Activated T-helper 2 cell treated with anti-CD3 and anti-CD28 coated beads, Interferon-gamma antibody, Interleukin-2, Interleukin-4, amounts not matched to agents 10 μg/mL and 5 μg/mL and 100 μg/mL, durations not matched to agents 14 hours and 24 hours and 36 hours (primary cell): ENCODE measurements around the gene CDCP2. TPM values are rescaled to one million over a fixed set of nuclear protein-coding genes. Genes with fewer than 3 reads are reported as not detected.

ENCODE experiments used
- DNase-seq: peaks from one replicate; pipeline ENCODE4 v3.0.0; 2021; ENCODE audit warnings: low spot score
- H3K27ac Mint-ChIP-seq: one replicate; pipeline ENCODE4 v1.8.0; 2021; ENCODE audit warnings: mixed read lengths
- H3K27me3 Mint-ChIP-seq: one replicate; pipeline ENCODE4 v1.8.0; 2021; ENCODE audit warnings: low read depth, mixed read lengths
- H3K36me3 Mint-ChIP-seq: one replicate; pipeline ENCODE4 v1.8.0; 2021; ENCODE audit warnings: low read depth, mixed read lengths
- H3K4me1 Mint-ChIP-seq: one replicate; pipeline ENCODE4 v1.8.0; 2021; ENCODE audit warnings: low read depth, mixed read lengths
- H3K4me3 Mint-ChIP-seq: one replicate; pipeline ENCODE4 v1.8.0; 2021; ENCODE audit warnings: low read depth, mild to moderate bottlenecking, moderate library complexity, mixed read lengths
- H3K9me3 Mint-ChIP-seq: one replicate; pipeline ENCODE4 v1.8.0; 2021; ENCODE audit warnings: mixed read lengths
- intact Hi-C: fragments of 100-400 bp; cut with micrococcal nuclease; formaldehyde crosslinking; loops from one replicate; pipeline ENCODE4 v1.15.1; 2023
- total RNA-seq: library from RNA; stranded (reverse); gene quantifications from 2 replicates; pipeline ENCODE4 v1.2.3, GENCODE V29; 2022

CDCP2 gene
- total RNA-seq: not detected in 2 replicates

DNA sequence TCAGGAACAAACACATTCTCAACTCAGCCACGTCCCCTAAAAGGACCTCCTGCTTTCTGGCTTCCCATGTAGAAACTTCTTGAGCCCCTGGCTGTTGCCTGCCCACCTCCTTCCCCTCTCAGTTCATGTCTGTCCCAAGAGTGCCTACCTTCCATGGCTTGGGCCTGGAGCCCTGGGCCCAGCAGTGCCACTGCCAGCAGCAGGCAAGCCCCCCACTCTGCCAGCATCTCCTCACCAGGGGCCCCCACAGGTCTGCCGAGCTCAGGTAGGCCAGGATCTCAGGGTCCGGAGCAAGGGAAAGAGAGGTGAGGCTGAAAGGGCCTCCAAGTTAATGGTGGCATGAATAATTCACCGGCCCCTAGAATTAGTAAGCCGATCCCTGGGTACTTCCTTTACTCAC, at the start of gene CDCP2:
Gene CDCP2, minus strand, starts transcription at position 305 of the 400 bp plus-strand sequence. Its CDS starts 78 bp downstream, at position 227.
- Mint-ChIP-seq H3K27me3 (no peaks in the 10 kb centered on the region), H3K4me1 (no peaks in the 10 kb centered on the region), H3K9me3 (no peaks in the 10 kb centered on the region), H3K27ac (no peak within 1 kb of the TSS), H3K4me3 (no peak within 1 kb of the TSS), H3K36me3 (no peaks in the 10 kb centered on the region)
- DNase-seq: no peak
- intact Hi-C loops: no loop called here

DNA sequence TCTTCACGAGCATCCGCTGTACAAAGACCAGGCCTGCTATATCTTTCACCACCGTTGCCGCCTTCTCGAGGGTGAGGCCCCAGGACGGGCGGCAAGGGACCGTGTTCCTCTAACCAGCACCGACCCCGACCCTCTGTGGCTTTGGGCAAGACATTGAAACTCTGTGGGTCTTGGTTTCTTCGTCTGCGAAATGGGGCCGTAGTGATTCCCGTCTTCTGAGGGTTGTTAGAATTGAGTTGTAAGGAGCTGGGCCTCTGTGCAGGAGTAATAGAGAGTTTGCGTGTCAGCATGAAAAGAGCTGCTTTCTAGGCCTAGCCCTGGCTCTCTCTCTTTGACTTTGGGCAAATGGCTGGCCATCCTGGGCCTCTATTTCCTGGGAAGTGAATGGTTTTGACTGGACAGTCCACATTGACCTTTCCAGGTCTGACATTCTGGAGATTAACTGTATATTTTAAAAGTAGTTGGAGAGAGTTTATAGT, 47.8 kb upstream of the CDCP2 start:
- H3K4me3 Mint-ChIP-seq: peak overlapping the region; percentile 90
- no peaks in the 10 kb centered on the region for H3K27me3 Mint-ChIP-seq
- H3K9me3 Mint-ChIP-seq: no peaks in the 10 kb centered on the region
- H3K4me1 Mint-ChIP-seq: peaks cover 33% of the 10 kb centered on the region
- H3K36me3 Mint-ChIP-seq: peaks cover 40% of the 10 kb centered on the region
- peak overlapping the region; percentile 80 for H3K27ac Mint-ChIP-seq
- no peak for DNase-seq
- intact Hi-C loops: loop anchor here (1.0 to 5.0 kb wide), 3 partner anchors 29 to 288 kb away; partner anchors contain the start of genes TCEANC2 and TMEM59

DNA sequence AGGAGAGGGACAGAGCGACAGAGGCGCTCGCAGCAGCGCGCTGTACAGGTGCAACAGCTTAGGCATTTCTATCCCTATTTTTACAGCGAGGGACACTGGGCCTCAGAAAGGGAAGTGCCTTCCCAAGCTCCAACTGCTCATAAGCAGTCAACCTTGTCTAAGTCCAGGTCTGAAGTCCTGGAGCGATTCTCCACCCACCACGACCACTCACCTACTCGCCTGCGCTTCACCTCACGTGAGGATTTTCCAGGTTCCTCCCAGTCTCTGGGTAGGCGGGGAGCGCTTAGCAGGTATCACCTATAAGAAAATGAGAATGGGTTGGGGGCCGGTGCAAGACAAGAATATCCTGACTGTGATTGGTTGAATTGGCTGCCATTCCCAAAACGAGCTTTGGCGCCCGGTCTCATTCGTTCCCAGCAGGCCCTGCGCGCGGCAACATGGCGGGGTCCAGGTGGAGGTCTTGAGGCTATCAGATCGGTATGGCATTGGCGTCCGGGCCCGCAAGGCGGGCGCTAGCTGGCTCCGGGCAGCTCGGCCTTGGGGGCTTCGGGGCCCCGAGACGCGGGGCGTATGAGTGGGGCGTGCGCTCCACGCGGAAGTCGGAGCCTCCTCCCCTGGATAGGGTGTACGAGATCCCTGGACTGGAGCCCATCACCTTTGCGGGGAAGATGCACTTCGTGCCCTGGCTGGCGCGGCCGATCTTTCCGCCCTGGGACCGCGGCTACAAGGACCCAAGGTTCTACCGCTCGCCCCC, 47.1 kb upstream of the CDCP2 start, which contains the start of the genes CYB5RL and MRPL37:
Gene CYB5RL, minus strand, starts transcription at position 266 of the 754 bp plus-strand sequence. CDS start 4,414 bp downstream, outside the sequence.
Gene MRPL37, plus strand, starts transcription at position 403 of the 754 bp plus-strand sequence. Its CDS starts 77 bp downstream, at position 480.
- intact Hi-C loops: loop anchor here (1.0 to 5.0 kb wide), 3 partner anchors 29 to 289 kb away; partner anchors contain the start of genes TCEANC2 and TMEM59
- Mint-ChIP-seq H3K4me1 (peaks cover 31% of the 10 kb centered on the region), H3K9me3 (no peaks in the 10 kb centered on the region), H3K36me3 (peaks cover 34% of the 10 kb centered on the region), H3K27me3 (no peaks in the 10 kb centered on the region), H3K4me3 (peak within 1 kb of the TSS; percentile 90), H3K27ac (peak within 1 kb of the TSS; percentile 80)
- DNase-seq: peak; percentile 88

DNA sequence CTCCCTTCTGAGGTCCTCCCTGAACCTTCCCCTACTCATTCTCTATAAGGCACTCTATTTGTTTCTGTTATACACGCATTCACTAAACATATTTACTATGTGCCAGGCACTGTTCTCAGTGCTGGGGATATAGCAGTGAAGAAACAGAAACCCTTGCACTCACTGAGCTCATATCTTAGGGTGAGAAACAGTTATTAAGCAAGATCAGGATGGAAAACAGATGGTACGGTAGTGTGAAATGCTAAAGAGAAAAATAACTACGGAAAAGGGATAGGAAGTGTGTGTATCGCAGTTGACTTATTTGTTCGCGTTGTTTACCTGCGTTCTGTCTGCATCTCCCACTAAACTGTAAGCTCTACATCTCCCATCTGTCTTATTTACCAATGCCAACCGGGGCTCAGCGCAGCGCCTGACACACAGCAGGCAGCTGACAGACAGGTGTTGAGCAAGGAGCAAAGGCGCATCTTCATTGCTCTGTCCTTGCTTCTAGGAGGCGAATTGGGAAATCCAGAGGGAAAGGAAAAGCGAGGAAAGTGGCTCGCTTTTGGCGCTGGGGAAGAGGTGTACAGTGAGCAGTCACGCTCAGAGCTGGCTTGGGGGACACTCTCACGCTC, 46.5 kb upstream of the CDCP2 start:
- Mint-ChIP-seq H3K9me3 (no peaks in the 10 kb centered on the region), H3K27ac (peak overlapping the region; percentile 80), H3K36me3 (peaks cover 30% of the 10 kb centered on the region), H3K27me3 (no peaks in the 10 kb centered on the region), H3K4me1 (peaks cover 30% of the 10 kb centered on the region), H3K4me3 (peak overlapping the region; percentile 90)
- intact Hi-C loops: no loop called here
- DNase-seq: no peak

DNA sequence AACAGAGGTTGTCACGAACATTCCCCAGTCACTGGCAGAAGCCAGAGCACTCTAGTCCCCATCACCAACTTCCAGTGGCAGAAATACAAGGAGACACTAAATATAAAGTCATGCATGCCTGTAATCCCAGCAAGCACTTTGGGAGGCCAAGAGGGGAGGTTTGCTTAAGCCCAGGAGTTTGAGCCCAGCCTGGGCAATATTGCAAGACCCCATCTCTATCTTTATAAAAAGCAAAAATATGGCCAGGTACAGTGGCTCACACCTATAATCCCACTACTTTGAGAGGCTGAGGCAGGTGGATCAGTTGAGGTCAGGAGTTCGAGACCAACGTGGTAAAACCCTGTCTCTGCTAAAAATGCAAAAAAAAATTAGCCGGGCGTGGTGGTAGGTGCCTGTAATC, 40.7 kb upstream of the CDCP2 start:
- Mint-ChIP-seq H3K36me3 (peaks cover 5% of the 10 kb centered on the region), H3K27me3 (no peaks in the 10 kb centered on the region), H3K4me1 (no peaks in the 10 kb centered on the region), H3K4me3 (no peak overlapping the region), H3K9me3 (no peaks in the 10 kb centered on the region), H3K27ac (no peak overlapping the region)
- intact Hi-C loops: no loop called here
- no peak for DNase-seq

DNA sequence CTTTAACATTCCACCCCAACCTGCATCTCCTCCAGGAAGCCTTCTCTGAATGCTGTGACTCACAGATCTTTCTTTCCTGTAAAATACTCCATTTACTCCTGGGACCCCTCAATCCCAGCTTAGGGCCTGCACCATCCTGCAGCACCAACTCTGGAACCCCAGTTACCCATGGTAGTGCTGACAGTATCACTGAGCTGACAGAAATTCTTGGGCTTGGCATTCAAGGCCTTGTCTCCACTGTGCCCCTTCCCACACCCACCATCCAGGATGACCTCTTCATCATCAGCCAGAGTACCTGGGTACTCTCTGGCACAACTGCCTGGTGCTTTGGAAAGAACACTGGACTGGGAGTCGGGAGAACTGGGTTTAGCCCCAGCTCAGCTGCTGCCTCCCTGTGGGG, 38.7 kb upstream of the CDCP2 start:
- Mint-ChIP-seq H3K27ac (no peak overlapping the region), H3K27me3 (no peaks in the 10 kb centered on the region), H3K9me3 (no peaks in the 10 kb centered on the region), H3K4me3 (no peak overlapping the region), H3K4me1 (no peaks in the 10 kb centered on the region), H3K36me3 (peaks cover 5% of the 10 kb centered on the region)
- DNase-seq: no peak
- intact Hi-C loops: no loop called here

DNA sequence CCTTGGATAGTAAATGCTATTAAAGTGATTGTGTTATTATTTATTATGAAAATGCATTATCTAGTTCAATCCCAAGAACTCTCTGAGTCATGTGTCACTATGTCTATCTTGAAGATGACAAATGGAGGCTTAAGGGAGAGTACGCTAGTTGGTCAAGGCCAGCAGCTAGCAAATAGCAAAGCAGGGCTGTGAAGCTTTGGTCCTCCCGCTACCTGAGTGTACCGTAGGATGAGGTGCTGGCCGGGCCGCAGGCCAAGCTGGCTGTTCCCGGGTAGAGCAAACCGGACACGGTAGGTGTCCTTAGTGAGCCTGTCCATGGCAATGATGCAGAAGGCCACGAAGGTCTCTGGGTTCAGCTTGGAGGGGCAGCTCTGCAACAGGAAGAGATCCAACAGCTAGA, 37.7 kb upstream of the CDCP2 start:
- Mint-ChIP-seq H3K4me1 (no peaks in the 10 kb centered on the region), H3K4me3 (no peak overlapping the region), H3K36me3 (peaks cover 9% of the 10 kb centered on the region), H3K9me3 (no peaks in the 10 kb centered on the region), H3K27me3 (no peaks in the 10 kb centered on the region), H3K27ac (no peak overlapping the region)
- DNase-seq: no peak
- intact Hi-C loops: no loop called here

DNA sequence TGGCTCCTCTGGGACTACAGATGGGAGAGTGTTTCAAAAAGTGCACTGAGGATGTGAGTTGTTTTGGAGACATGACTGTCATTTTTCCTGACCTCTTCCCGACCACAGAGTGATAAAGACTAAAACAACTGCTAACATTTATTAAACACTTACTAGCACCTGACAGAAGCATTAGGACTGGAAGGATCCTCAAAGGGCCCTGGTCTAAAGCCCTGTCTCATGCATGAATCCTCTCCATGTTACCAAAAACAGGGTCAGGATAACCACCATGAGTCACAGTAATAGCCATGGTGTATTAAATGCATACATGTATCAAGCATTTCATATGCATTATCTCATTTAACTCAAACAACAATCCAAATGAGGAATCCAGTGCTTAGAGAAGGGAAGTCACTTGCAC, 35.5 kb upstream of the CDCP2 start:
- no peaks in the 10 kb centered on the region for H3K4me1 Mint-ChIP-seq
- H3K27ac Mint-ChIP-seq: no peak overlapping the region
- H3K27me3 Mint-ChIP-seq: no peaks in the 10 kb centered on the region
- H3K4me3 Mint-ChIP-seq: no peak overlapping the region
- intact Hi-C loops: no loop called here
- DNase-seq: no peak
- H3K36me3 Mint-ChIP-seq: peaks cover 8% of the 10 kb centered on the region
- H3K9me3 Mint-ChIP-seq: no peaks in the 10 kb centered on the region

DNA sequence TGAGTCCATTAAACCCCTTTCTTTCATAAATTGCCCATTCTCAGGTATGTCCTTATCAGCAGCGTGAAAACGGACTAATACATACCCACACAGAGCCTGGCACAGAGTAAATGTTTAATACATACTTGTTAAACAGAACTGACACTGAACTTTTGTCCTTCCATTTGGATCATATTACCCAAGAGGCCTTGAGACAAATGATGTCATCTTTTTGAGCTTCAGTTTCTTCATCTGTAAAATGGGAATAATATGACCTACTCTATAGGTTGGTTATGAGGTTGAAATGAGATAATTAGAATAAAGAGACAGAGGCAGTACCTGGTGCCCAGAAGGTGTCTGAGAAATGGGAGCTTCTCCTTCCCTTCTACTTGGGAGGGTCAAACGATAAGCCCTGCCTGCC, 33.3 kb upstream of the CDCP2 start:
- Mint-ChIP-seq H3K27me3 (no peaks in the 10 kb centered on the region), H3K36me3 (peaks cover 4% of the 10 kb centered on the region), H3K27ac (no peak overlapping the region), H3K4me1 (no peaks in the 10 kb centered on the region), H3K4me3 (no peak overlapping the region), H3K9me3 (no peaks in the 10 kb centered on the region)
- DNase-seq: no peak
- intact Hi-C loops: no loop called here

DNA sequence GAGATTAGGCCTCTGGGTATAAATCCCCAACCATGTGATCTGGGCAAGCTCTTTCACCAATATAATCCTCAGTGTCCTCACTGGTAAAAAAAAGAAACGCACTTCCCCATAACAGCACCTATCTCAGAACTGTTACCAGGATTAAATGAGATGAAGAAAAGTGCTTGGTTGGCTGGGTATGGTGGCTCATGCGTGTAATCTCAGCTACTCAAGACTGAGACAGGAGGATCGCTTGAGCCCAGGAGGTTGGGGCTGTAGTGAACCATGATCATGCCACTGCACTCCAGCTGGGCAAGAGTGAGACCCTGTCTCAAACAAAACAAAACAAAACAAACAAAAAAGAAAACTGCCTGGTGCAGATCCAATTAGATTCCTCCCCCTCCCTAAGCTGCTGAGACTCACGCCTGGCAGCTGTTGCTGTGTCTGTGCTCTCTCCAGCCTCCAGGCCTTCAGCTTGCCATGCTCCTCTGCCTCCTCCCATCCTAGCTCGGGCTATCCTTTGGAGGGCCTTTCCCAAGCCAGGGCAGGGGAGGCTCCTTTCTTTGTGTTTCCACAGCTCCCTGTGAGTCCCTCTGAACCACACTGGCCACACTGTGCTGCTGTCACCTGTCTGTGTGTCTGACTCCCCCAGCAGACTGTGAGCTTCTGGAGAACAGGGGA, 28.0 kb upstream of the CDCP2 start:
- intact Hi-C loops: loop anchor here (1.0 kb wide), 2 partner anchors 48 to 308 kb away; no protein-coding TSS in a partner anchor
- Mint-ChIP-seq H3K4me1 (no peaks in the 10 kb centered on the region), H3K27me3 (no peaks in the 10 kb centered on the region), H3K36me3 (peaks cover 1% of the 10 kb centered on the region), H3K27ac (no peak overlapping the region), H3K4me3 (no peak overlapping the region), H3K9me3 (no peaks in the 10 kb centered on the region)
- no peak for DNase-seq

DNA sequence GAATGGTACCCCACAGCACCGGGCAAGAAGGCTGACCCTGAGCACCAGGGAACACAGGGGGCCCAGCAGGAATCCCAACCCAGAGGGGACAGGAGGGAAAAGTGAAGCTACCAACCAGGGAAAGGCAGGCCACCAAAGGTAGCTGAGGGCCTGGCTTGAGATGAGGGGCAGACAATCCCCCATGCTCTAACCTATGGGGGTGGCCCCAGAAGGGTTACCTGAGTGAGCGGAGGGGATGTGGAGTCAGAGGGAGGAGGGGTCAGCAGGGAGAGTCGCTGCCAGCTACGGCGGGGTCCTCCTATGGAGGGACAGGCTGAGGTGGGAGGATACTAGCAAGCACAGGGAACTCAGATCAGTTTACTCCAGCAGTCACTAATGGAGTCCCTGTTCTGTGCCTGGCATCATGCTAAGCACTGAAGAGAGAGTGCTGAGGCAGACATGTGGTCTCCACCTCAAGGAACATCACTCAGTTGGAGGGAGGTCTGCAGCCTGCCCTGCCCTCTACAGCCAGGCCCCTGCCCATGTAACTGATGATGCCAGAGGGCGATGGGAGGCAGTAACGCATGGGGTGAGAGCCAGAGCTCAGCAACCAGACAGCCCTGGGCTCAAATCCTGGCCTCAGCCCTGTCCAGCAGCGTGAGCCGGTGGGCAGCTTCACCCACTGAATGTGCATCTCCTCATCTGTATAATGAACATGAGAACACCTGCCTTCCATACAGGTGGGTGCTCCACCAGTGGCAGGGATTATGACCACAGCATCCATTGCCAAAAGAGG, 25.7 kb upstream of the CDCP2 start:
- H3K36me3 Mint-ChIP-seq: no peaks in the 10 kb centered on the region
- no peak for DNase-seq
- H3K27ac Mint-ChIP-seq: no peak overlapping the region
- H3K9me3 Mint-ChIP-seq: no peaks in the 10 kb centered on the region
- intact Hi-C loops: no loop called here
- H3K4me3 Mint-ChIP-seq: no peak overlapping the region
- peaks cover 4% of the 10 kb centered on the region for H3K4me1 Mint-ChIP-seq
- no peaks in the 10 kb centered on the region for H3K27me3 Mint-ChIP-seq

DNA sequence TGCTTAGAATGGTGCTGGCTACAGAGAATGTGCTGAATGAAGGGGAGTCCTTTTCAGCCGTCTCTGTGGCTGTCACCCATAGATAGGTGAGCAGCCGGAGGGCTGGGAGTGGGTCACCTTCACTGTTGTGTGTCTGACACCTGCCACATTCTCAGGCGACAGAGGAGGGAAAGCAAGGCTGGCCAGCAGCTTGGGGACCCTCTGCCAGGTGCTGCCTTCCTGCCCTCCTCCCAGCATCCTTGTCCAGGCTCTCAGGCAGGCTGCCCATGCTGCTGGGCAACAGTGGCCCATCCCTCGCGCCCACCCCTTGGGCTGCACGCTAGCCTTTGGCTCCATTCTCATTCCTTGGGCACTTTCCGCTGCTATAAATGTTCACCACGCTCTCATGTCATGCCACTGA, 24.9 kb upstream of the CDCP2 start:
- Mint-ChIP-seq H3K4me1 (peaks cover 4% of the 10 kb centered on the region), H3K36me3 (no peaks in the 10 kb centered on the region), H3K9me3 (no peaks in the 10 kb centered on the region), H3K4me3 (no peak overlapping the region), H3K27me3 (no peaks in the 10 kb centered on the region), H3K27ac (no peak overlapping the region)
- no peak for DNase-seq
- intact Hi-C loops: no loop called here
